Subcutaneous abdominal adipose tissue (tissue), 5 donors: ENCODE data around the gene WWOX.

Experiments
- H3K27ac ChIP-seq: one replicate; pipeline ENCODE4 v1.7.0; 2013; ENCODE audit warnings: low read depth, mild to moderate bottlenecking, inconsistent platforms, low read length, moderate library complexity
- H3K27me3 ChIP-seq, 5 donors: one replicate each; pipeline ENCODE4 v1.7.0; 2013; ENCODE audit warnings: low read length in 5 of 5, inconsistent platforms in 1 of 5; ENCODE audit not compliant: control insufficient read depth in 5 of 5, insufficient read depth in 4 of 5
- H3K36me3 ChIP-seq, 5 donors: one replicate each; pipeline ENCODE4 v1.7.0; 2013; ENCODE audit warnings: low read length in 5 of 5; ENCODE audit not compliant: control insufficient read depth in 5 of 5, insufficient read depth in 5 of 5
- H3K4me1 ChIP-seq, 5 donors: one replicate each; pipeline ENCODE4 v1.7.0; 2013; ENCODE audit warnings: low read length in 5 of 5, mild to moderate bottlenecking in 3 of 5, moderate library complexity in 1 of 5; ENCODE audit not compliant: control insufficient read depth in 5 of 5, insufficient read depth in 5 of 5
- H3K4me3 ChIP-seq, 5 donors: one replicate each; pipeline ENCODE4 v1.7.0; 2013; ENCODE audit warnings: low read length in 5 of 5, low read depth in 1 of 5
- H3K9ac ChIP-seq, 5 donors: one replicate each; pipeline ENCODE4 v1.7.0; 2013; ENCODE audit warnings: low read length in 5 of 5, mild to moderate bottlenecking in 4 of 5, moderate library complexity in 3 of 5
- H3K9me3 ChIP-seq, 5 donors: one replicate each; pipeline ENCODE4 v1.7.0; 2013; ENCODE audit warnings: low read length in 5 of 5; ENCODE audit not compliant: control insufficient read depth in 5 of 5
- donor health status: healthy.
- donor health status: healthy.
- donor health status: healthy.
- donor health status: healthy.
- donor health status: healthy.

Gene WWOX

GRCh38 chr16:78474762-78475161, 375.3 kb downstream of the WWOX start:
- Histone ChIP-seq H3K9me3 (no peaks in the 10 kb centered on the region), H3K4me3 (no peak overlapping the region), H3K36me3 (no peaks in the 10 kb centered on the region), H3K27me3 (no peaks in the 10 kb centered on the region), H3K9ac (no peak overlapping the region), H3K4me1 (no peaks in the 10 kb centered on the region), H3K27ac (no peak overlapping the region)

GRCh38 chr16:78476615-78477014, 377.2 kb downstream of the WWOX start:
- Histone ChIP-seq H3K4me1 (peaks cover 0 to 3% (median 0%) of the 10 kb centered on the region in 5 donors), H3K9me3 (no peaks in the 10 kb centered on the region), H3K27ac (no peak overlapping the region), H3K4me3 (no peak overlapping the region), H3K27me3 (no peaks in the 10 kb centered on the region), H3K36me3 (no peaks in the 10 kb centered on the region), H3K9ac (no peak overlapping the region)

- H3K9ac ChIP-seq, result no peak overlapping the region
- no peak overlapping the region for H3K27ac ChIP-seq
- H3K9me3 ChIP-seq, result no peaks in the 10 kb centered on the region
- peaks cover 0 to 8% (median 3%) of the 10 kb centered on the region in 5 donors for H3K4me1 ChIP-seq
- H3K36me3 ChIP-seq, result no peaks in the 10 kb centered on the region
- H3K4me3 ChIP-seq, result no peak overlapping the region
- no peaks in the 10 kb centered on the region for H3K27me3 ChIP-seq
Measured at GRCh38 chr16:78478267-78478861, 378.9 kb downstream of the WWOX start.

GRCh38 chr16:78479723-78480122, 380.3 kb downstream of the WWOX start:
- H3K9me3 ChIP-seq, result no peaks in the 10 kb centered on the region
- no peak overlapping the region for H3K4me3 ChIP-seq
- H3K27ac ChIP-seq, result no peak overlapping the region
- peaks cover 0 to 8% (median 3%) of the 10 kb centered on the region in 5 donors for H3K4me1 ChIP-seq
- no peaks in the 10 kb centered on the region for H3K27me3 ChIP-seq
- H3K36me3 ChIP-seq, result no peaks in the 10 kb centered on the region
- no peak overlapping the region for H3K9ac ChIP-seq

GRCh38 chr16:78480588-78480987, 381.1 kb downstream of the WWOX start:
- Histone ChIP-seq H3K9ac (no peak overlapping the region), H3K4me3 (no peak overlapping the region), H3K9me3 (no peaks in the 10 kb centered on the region), H3K36me3 (no peaks in the 10 kb centered on the region), H3K27ac (no peak overlapping the region), H3K4me1 (peaks cover 0 to 8% (median 3%) of the 10 kb centered on the region in 5 donors), H3K27me3 (no peaks in the 10 kb centered on the region)

- Histone ChIP-seq H3K9ac (no peak overlapping the region), H3K36me3 (no peaks in the 10 kb centered on the region), H3K4me3 (no peak overlapping the region)
Measured at GRCh38 chr16:78483124-78483992, 383.9 kb downstream of the WWOX start.

GRCh38 chr16:78484509-78485058, 385.1 kb downstream of the WWOX start:
- no peak overlapping the region for H3K9ac ChIP-seq
- H3K27me3 ChIP-seq, result no peaks in the 10 kb centered on the region
- H3K27ac ChIP-seq, result no peak overlapping the region
- H3K4me3 ChIP-seq, result no peak overlapping the region
- H3K4me1 ChIP-seq, result peaks cover 0 to 8% (median 3%) of the 10 kb centered on the region in 5 donors
- no peaks in the 10 kb centered on the region for H3K9me3 ChIP-seq
- no peaks in the 10 kb centered on the region for H3K36me3 ChIP-seq

More at GRCh38 chr16:78483124-78483992, 383.9 kb downstream of the WWOX start:
- Histone ChIP-seq H3K27ac (no peak overlapping the region), H3K27me3 (no peaks in the 10 kb centered on the region), H3K4me1 (peaks cover 0 to 8% (median 3%) of the 10 kb centered on the region in 5 donors), H3K9me3 (no peaks in the 10 kb centered on the region)

- Histone ChIP-seq H3K4me3 (no peak overlapping the region), H3K9ac (no peak overlapping the region), H3K27me3 (no peaks in the 10 kb centered on the region), H3K27ac (no peak overlapping the region), H3K36me3 (no peaks in the 10 kb centered on the region), H3K9me3 (no peaks in the 10 kb centered on the region), H3K4me1 (peaks cover 0 to 8% (median 3%) of the 10 kb centered on the region in 5 donors)
Measured at GRCh38 chr16:78485188-78485916, 385.9 kb downstream of the WWOX start.

- Histone ChIP-seq H3K4me3 (no peak overlapping the region), H3K9me3 (no peaks in the 10 kb centered on the region), H3K9ac (no peak overlapping the region), H3K27ac (no peak overlapping the region), H3K4me1 (peaks cover 0 to 8% (median 3%) of the 10 kb centered on the region in 5 donors), H3K27me3 (no peaks in the 10 kb centered on the region), H3K36me3 (no peaks in the 10 kb centered on the region)
Measured at GRCh38 chr16:78485917-78486257, 386.4 kb downstream of the WWOX start.

GRCh38 chr16:78487471-78487870, 388.0 kb downstream of the WWOX start:
- H3K4me3 ChIP-seq, result no peak overlapping the region
- no peaks in the 10 kb centered on the region for H3K27me3 ChIP-seq
- H3K4me1 ChIP-seq, result no peaks in the 10 kb centered on the region
- no peak overlapping the region for H3K27ac ChIP-seq
- H3K9ac ChIP-seq, result no peak overlapping the region
- no peaks in the 10 kb centered on the region for H3K9me3 ChIP-seq
- no peaks in the 10 kb centered on the region for H3K36me3 ChIP-seq
